GM18861 (cell line): Measurements from ENCODE around the gene ANKRD33B.
A peak's percentile ranks its signal among the peaks of the same experiment; 100 is the strongest.
"Not testable (repeated sequence)": the region's sequence is repeated elsewhere in the genome, so short reads cannot be mapped to it uniquely, and the experiment has no call there.

Source experiments
- ATAC-seq: cut with Tn5 transposase; IDR thresholded peaks from one replicate; pipeline ENCODE4 v1.9.1; 2021; ENCODE audit not compliant: unreplicated experiment

ANKRD33B gene

GRCh38 chr5:10591966-10592365 is 28.1 kb downstream of the ANKRD33B start:
- no peak for ATAC-seq

- peak; percentile 54 for ATAC-seq
These were observed 28.7 kb downstream of the ANKRD33B start for GRCh38 chr5:10592601-10593000.

- ATAC-seq, result no peak
These were observed 29.8 kb downstream of the ANKRD33B start for GRCh38 chr5:10593531-10594181.

- no peak for ATAC-seq
These were observed 30.8 kb downstream of the ANKRD33B start for GRCh38 chr5:10594591-10595210.

- no peak for ATAC-seq
These were observed 31.4 kb downstream of the ANKRD33B start for GRCh38 chr5:10595293-10595671.

GRCh38 chr5:10595672-10596309 is 31.9 kb downstream of the ANKRD33B start:
- no peak for ATAC-seq

- no peak for ATAC-seq
These were observed 32.4 kb downstream of the ANKRD33B start for GRCh38 chr5:10596310-10596703.

- ATAC-seq, result no peak
These were observed 33.1 kb downstream of the ANKRD33B start for GRCh38 chr5:10596886-10597451.

GRCh38 chr5:10599113-10599512 is 35.2 kb downstream of the ANKRD33B start:
- ATAC-seq, result no peak

- ATAC-seq, result no peak
These were observed 36.0 kb downstream of the ANKRD33B start for GRCh38 chr5:10599862-10600284.

- ATAC-seq, result peak; percentile 52
These were observed 36.9 kb downstream of the ANKRD33B start for GRCh38 chr5:10600626-10601245.

GRCh38 chr5:10601246-10602030 is 37.6 kb downstream of the ANKRD33B start:
- ATAC-seq, result peak; percentile 20

GRCh38 chr5:10602031-10602806 is 38.3 kb downstream of the ANKRD33B start:
- no peak for ATAC-seq

- ATAC-seq, result no peak
These were observed 41.1 kb downstream of the ANKRD33B start for GRCh38 chr5:10604975-10605374.

- ATAC-seq, result not testable (repeated sequence)
These were observed 42.8 kb downstream of the ANKRD33B start for GRCh38 chr5:10606632-10607022.

- ATAC-seq, result peak; percentile 83
These were observed 43.3 kb downstream of the ANKRD33B start for GRCh38 chr5:10607023-10607665.

- ATAC-seq, result peak; percentile 44
These were observed 43.8 kb downstream of the ANKRD33B start for GRCh38 chr5:10607666-10608073.

GRCh38 chr5:10608081-10608480 is 44.2 kb downstream of the ANKRD33B start:
- ATAC-seq, result not testable (repeated sequence)

- no peak for ATAC-seq
These were observed 46.2 kb downstream of the ANKRD33B start for GRCh38 chr5:10610058-10610457.
